SKM-1 (cell line): ENCODE results near the gene C1QTNF7.

Source experiments
- DNase-seq: peaks from one replicate; lab custom pipeline; 2025; ENCODE audit not compliant: unreplicated experiment; lab: John Stamatoyannopoulos, UW

C1QTNF7 gene, protein sequence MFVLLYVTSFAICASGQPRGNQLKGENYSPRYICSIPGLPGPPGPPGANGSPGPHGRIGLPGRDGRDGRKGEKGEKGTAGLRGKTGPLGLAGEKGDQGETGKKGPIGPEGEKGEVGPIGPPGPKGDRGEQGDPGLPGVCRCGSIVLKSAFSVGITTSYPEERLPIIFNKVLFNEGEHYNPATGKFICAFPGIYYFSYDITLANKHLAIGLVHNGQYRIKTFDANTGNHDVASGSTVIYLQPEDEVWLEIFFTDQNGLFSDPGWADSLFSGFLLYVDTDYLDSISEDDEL

DNA sequence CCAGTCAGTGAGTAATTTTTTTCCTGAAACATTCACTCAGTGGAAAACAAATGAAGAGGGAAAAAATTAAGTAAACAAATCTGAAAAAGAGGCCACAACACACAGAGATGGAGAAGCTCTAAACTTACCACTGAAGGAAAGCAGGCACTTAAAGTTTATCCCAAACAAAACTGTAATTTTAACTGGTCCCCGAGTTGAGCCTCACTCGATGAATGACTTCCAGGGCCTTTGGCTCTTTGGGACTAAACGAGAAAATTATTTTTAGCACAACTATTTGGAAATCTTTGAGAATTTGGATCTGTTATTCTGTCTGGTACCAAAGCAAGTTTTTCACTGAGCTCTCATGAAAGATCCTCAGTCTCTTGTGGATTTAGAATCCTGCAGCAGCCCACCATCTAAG is at the start of gene C1QTNF7:
Gene C1QTNF7 (plus strand): TSS at position 333 of the 400 bp plus-strand sequence. CDS start 7,711 bp downstream, outside the sequence.
- no peak for DNase-seq

DNA sequence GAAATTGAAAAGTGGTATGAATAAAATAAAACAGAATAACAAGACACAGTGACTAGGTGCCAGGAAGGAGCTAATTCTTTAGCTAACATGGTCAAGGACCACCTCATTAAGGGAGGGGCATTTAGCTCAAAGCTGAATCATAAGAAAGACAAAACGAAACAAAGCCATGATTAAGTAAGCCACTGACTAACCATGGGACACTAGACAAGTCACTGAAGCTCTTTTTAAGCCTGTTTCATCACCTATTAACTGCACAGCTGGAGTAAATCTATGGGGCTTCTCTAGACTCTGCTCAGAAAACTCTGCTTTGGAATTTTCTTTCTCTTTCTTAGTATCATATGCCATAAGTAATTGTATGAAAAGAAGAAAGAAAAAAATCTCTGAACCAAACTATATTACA is 49.8 kb upstream of the C1QTNF7 start:
- DNase-seq: no peak

DNA sequence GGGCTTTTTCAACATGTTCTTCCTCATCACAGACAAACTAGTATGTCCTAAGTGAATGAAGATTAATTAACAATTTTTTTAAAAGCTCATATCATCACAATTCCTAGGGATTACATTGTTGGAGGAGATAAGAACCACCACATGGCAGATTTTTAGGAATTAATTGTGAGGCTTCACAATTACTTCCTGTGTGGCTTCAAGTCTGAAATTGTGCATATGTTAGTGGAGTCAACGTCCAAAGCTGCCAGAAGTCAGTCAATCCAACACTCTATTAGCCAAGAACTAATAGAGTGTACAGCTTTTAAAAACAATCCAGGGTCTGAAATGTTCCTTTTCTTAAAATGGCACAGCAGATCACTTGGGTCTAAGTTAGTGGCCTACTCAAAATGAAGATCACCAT is 49.3 kb upstream of the C1QTNF7 start:
- DNase-seq: no peak

DNA sequence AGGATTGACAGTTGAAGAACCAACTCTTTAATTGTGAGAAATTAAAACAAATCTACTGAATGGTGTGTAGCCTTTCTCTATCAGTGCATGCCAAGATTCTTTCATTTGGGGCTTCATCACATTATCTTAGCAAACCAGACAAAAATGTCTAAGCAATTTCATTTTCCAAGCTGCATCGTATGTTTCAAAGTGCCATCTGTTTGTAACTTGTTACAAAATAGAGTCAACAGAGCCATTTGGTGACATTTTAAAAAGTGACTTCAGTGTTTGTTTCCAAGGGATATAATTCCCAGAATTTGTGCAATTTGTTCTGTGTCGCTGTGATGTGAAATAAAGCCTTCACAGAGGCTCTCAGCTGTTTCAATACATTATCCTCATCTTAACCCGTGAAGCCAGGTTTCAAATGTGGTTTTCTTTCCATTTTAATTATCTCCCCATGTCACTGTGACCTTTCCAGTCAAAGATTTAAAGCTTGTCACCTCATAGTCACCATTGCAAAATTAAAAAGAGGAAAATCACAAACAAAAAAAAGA is 46.0 kb upstream of the C1QTNF7 start:
- no peak for DNase-seq

DNA sequence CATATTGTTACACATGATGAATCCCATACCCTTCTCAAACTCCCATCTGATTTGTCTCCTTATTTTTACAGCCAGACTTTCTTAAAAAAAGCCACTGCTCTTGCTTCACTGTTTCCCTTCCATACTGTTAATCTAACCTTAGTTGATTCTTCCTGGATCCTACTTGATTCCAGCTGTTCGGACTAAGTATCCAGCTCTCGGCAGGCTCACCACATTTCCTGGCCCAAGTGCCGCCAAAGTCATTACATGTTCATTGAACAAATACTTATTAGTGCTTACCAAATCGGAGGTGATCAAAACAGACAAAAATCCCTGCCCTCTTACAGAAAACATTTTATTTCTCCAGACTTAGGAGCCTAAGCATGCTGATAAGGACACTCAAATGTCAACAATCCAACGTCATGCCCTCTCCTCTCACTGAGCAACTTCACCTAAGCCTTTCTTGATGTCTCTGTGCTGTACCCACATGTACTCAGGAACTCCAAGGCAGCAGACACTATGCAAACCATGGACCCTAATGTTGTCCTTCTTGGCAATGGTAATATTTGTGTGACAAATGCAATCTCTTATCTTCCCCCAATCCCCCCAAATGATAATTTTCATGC is 45.1 kb upstream of the C1QTNF7 start:
- DNase-seq: no peak

DNA sequence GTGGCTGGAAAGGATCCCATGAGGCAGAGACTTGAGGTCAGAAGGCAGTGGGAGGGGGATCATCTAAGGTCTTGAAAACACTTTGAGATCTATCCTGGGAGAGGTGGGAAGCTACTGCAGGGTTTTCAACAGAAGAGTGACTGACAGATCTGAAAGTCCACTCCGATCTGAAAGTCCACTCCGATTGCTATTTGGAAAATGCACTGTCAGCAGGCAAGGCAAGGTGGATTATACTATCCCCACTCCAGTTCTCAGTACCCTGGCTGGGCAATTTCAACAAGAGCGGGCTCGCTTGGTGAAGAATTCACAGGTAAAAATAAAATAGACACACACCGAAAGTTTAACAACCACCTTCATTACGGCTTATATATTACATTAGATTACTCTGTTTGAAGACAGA is 42.3 kb upstream of the C1QTNF7 start:
- DNase-seq: no peak

DNA sequence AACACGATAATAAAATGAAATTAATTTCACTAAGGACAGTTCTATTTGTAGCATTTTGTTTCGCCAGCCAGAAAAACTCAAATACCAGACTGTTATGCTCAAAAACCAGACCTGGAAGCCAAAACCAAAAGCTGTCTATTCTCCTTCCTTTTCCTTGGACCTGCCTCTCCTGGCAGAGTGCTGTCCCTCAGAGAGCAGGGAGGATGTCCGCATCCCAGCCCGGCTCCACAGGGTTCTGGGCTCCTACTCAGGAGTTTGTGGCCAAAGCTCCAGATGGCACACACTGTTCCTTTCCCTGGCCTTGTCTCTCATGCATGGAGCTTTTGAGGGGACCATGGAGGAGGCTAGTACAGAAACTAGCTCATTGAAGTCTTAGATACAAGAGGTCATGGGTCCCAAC is 41.9 kb upstream of the C1QTNF7 start:
- DNase-seq: no peak

DNA sequence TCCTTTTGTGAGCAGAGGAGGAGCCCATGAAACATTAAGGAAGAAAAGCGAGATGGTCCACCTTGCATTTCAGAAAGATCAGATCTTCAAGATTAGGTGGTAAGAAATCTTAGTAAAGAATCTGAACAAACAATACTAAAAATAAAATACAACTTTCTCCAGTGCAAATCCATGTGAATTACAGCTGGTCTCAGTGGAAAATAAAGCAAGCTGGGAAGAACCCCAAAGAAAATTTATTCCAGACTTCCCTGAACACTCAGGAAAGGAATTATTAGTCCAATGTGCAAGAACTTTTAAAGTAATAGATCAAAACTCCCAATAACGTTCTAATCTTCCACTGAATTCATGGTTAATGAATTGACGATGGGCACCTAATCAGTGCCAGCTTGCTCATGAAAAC is 37.3 kb upstream of the C1QTNF7 start:
- DNase-seq: no peak

DNA sequence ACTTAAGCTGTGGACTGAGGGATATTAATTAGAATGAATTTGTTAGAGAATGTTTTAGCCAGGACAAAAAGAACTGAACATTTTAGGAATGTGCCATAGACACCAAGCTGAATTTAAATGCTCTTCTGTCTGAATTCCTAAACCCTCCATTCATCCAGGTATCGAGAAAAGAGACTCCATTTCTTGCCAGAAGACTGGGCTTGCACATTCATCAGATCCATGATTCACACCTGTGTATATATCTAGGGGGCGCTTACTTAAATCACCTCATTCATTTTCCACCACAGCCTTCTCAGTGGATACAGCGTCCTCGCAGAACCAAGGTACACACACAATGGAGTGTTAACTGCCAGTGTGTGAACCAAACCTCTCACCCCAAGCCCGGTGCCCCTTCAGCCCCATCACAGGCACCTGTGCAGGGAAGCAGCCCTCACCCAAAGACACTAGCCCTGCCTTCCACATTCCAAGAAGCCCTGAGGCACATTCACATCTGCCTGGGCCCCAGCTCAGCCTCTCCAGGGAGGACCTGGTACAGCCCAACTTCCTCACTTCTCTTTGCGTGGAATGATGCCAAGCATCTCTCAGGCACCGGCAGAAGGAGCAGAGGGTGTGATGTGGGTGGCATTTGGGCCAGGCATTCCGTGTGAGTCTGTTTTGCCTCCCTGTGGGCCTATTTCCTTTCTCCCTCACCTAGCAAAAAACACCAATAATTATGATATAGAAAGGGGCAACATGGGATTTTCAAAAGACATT is 35.6 kb upstream of the C1QTNF7 start:
- no peak for DNase-seq

DNA sequence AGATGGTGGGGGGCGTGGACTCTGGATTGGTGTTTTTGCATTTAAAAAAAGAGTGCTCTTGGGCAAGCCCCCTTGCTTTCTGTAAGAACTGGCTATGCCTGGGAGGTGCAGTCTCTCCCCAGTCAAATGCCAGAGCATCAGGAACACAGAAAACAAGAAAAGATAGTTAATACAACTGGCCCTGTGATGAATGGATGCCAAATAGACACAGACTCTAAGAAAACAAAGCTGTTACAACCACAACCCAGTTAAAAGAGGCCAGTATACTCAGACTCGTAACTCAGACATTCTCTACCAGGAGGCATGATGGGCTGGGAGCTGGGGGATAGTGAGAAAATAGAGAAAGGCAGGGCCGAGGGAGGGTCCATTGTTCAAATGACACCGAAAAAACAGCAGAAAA is 32.5 kb upstream of the C1QTNF7 start:
- no peak for DNase-seq

DNA sequence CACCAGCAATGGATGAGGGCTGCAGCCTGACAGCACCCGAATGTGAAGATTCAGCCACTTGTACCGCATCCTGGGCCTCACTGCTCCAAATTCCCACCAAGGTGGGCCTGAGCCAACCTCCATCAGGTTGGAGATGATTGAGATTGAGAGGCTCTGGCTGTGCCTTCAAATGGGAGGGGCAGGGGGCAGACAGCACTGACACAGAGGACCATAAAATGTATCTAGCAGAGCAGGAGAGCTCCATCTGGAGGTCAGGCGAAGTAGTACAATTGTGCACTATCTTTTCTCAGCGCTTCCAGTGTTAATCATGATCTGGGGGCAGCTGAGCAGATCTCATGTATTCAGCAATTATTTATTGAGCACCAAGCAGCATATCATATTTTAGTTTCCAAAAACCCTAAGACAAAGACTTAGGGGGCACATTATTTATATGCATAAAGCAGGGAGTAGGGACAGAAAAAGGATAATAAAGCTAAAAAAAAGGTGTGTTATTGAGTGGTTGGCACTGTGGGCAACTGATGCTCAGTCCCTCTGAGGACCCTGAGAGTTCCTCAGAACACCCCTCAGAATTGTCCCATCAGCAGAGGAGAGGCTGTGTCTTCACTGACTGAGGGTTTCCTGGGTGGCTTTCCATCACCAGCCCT is 31.6 kb upstream of the C1QTNF7 start:
- peak; percentile 21 for DNase-seq

DNA sequence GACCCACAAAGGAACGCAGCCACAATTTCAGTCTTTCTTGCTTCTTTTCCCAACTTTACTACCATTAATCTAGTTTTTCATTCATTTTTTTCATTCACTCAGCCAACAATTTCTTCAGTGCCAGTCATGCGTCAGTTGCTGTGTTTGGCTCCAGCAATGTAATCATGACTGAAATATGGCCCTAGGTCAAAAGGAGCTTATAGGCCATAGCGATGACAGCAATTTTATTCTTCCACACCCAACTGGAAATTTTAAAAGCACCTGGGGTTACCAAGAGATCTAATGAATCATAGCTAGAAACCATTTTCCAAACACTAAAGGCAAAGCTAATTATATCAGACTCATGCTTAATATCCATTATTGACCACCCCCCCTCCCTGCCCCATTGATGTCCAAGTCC is 29.8 kb upstream of the C1QTNF7 start:
- DNase-seq: no peak

DNA sequence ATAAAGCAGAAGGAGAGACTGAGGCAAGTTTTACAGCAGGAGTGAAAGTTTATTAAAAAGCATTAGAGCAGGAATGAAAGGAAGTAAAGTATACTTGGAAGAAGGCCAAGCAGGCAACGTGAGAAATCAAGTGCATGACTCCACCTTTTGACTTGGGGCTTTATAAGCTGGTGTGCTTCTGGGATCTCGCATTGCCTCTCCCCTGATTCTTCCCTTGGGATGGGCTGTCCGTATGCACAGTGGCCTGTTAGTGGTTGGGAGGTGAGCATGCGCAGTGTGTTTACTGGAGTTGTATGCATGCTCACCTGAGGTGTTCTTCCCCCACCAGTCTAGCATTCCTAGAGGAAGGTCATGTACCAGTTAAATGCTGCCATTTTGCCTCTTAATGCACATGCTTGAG is 29.1 kb upstream of the C1QTNF7 start:
- DNase-seq: no peak

DNA sequence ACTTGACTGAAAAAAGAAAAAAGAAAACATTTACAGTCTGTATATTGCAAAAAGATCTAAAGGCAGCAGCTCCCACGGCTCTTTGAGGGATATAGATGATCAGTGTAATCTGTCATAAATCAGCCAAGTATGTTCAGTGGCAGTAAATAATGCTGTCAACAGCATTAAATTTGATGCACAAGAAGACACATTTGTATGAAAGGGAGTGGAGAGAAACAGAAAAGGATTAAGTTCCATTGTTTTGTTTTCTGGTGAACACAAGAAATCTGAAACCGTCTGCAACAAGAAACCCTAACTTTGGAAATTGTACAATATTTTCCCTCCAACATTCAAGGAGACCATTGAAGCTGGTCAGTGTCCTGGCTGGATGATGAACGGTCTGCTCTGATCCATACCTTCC is 27.6 kb upstream of the C1QTNF7 start:
- DNase-seq: no peak

DNA sequence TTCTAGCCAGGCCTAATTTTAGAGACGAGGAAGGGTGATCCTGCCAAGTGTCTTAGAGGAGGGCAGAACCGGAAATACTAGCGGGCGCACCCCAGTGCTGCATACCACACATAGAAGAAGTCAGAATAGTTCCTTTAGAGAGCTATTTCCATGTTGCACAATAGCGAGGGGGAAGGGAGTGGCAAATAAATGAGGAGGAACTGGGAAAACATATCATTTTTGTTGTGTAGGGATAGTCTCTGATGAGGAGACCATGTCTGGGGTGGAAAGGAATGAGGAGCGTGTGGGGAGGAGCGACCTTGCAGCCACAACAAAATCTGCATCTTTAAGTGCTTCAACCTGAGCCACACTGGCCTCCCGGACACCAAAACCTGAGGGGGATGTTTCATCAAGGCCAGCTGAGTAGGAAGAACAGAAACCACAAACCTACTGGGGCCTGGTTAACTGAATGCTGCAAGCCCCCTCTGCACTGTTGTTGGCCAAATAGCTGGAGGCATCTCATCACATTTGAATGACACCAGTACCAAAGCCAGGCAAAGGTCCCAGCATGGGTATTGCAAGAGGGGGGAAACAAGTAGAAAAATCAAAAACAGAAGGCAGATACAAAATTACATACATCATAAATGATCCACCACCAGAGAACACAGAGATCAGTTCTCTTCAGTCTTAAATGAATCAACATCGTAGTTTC is 26.7 kb upstream of the C1QTNF7 start:
- DNase-seq: peak; percentile 87

DNA sequence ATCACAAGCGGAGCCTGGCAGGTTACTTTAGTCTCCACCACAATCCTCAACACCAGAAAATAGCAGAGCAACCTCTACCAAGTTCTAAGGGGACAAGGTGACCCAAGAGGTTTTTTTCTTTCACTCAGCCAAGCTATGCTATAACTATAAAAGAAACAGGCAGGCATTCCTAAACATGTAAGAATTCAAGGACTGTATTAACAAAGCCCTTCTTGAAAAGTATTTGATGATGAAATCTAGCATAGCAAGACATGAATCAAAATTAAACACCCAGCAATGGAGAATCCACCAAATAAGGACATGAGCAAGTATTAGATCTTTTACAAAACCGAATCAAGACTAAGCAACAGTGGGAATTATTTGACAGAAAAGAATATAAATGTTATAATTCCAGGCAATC is 25.7 kb upstream of the C1QTNF7 start:
- no peak for DNase-seq

DNA sequence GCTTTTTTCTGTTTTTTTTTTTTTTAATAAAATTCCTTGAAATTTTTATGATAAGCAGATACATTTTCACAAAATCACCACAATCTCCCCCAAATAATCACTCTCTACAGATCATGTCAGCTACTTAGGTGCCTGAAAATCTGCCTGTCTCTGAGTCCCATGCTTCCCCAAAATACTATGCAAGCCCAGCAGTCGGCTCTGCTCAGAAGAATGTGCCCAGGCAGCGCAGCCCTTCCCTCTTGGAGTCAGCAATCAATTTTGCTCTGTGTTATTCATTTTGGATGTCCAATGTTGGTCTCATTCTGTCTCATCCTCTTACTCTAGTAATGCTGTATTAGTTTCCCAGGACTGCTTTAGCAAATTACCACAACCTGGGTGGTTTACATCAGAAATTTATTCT is 24.9 kb upstream of the C1QTNF7 start:
- DNase-seq: no peak

DNA sequence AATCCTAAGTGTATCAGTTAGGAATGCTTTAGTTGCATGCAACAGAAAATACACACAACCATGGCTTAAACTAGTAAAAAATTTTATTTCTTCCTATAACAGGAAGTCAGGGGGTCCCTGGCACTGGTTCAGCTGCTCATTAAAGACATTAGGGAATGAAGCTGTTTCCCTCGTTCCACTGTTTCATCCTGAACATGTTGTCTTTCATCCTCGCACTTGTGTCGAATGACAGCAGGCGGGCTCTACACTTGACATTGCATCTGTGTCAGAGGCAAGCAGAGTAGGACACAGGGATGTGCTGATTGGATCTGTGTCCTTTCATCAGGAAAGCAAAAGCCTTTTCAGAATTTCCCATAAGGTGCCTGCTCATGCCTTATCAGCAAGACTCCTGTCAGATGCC is 22.8 kb upstream of the C1QTNF7 start:
- DNase-seq: no peak

DNA sequence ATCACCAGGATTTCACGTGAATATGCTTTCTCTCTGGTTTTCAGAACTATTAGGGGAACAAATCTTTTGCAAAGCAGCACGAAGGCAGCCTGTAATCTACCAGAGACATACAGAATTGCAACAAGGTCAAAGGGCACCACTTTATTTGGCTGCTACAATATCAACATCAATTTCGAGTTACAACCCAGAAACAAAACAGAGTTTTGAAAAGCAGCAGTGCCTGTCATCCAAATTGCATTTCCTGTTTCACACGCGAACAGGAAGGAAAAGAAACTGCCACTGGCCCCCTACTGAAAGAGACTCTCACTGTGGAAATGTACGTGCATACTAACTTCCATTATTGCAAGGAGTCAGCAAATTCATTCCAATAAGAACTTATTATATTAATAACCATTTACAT is 17.1 kb upstream of the C1QTNF7 start:
- DNase-seq: no peak

DNA sequence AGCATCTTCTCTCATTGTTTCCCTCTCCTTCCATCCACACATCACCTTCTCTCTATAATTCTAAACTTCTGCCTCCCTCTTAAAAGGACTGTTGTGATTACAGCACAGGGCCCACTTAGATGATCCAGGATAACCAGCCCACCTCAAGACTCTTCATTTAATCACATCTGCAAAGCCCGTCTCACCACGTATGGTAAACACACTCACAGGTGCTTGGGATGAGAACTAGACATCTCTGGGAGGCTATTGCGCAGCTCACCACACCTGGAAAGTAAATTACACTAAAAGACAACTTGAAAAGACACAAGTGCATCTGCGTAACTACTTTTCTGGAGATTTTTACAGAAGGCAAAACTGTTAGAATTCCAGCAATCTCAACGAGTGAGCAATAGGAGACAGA is 15.4 kb upstream of the C1QTNF7 start:
- DNase-seq: no peak

DNA sequence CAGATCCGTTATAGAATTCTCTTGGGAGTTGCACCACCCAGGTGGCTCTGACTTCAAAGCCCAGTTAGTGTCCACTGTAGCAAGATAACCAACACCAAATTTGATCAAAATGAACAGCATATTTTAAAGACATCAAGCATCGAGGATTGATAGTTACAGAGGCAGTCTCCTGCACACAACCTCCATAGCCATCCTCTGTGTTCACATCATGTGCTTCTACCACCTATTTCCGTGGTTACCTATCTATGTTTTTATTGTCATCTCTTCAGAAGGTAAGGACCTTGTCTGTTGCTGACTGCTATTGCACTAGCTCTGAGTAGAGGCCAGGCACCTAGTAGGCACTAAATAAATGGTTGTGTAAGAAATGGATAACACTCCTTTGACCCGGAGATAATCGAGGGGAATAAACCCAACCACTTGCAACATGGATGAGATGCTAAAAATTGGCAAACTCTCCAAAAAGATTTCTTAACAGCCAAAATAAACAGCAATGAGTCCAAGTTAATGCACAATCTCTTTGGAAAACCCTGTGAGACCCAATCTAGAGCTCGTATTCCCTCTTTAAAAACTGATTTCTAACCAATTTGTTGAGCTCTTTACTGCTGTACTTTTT is 14.7 kb upstream of the C1QTNF7 start:
- DNase-seq: no peak
